ENCODE results near the gene OLFML3.

Gene OLFML3

DNA sequence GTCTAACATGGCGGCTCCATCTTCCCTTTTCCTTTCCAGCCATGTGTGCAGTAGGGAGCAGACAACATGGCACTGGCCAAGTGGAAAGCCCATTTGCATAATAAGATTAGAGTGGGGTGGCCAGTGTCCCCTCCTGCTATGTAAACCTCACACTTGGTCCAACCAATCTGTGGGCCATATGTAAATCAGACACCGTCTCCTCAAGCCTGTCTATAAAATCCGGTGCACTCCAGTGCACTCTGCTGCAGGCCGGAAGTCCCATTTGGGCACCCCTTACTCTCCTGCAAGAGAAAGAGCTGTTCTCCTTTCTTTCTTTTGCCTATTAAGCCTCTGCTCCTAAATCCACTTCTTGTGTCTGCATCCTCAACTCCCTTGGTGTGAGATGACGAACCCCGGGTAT is 44.1 kb downstream of the OLFML3 start:
- TF ChIP-seq ZNF677 (tag by site-specific recombination; IDR thresholded peaks at IDR 0.05): no peak
- TF ChIP-seq, protein P1, sequence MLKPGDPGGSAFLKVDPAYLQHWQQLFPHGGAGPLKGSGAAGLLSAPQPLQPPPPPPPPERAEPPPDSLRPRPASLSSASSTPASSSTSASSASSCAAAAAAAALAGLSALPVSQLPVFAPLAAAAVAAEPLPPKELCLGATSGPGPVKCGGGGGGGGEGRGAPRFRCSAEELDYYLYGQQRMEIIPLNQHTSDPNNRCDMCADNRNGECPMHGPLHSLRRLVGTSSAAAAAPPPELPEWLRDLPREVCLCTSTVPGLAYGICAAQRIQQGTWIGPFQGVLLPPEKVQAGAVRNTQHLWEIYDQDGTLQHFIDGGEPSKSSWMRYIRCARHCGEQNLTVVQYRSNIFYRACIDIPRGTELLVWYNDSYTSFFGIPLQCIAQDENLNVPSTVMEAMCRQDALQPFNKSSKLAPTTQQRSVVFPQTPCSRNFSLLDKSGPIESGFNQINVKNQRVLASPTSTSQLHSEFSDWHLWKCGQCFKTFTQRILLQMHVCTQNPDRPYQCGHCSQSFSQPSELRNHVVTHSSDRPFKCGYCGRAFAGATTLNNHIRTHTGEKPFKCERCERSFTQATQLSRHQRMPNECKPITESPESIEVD (tag by site-specific recombination; IDR thresholded peaks at IDR 0.05): no peak
- no peak for TF ChIP-seq HOXD13 (CRISPR knock-in tag; IDR thresholded peaks at IDR 0.05; ENCODE audit: borderline replicate concordance)
- TF ChIP-seq ZNF544 (tag by site-specific recombination; IDR thresholded peaks at IDR 0.05): no peak
- TF ChIP-seq ZNF423 (tag by site-specific recombination; IDR thresholded peaks at IDR 0.05): no peak
- no peak for TF ChIP-seq ZNF621 (tag by site-specific recombination; IDR thresholded peaks at IDR 0.05)
- TF ChIP-seq ZNF175 (tag by site-specific recombination; IDR thresholded peaks at IDR 0.05): no peak
- TF ChIP-seq, protein P2, sequence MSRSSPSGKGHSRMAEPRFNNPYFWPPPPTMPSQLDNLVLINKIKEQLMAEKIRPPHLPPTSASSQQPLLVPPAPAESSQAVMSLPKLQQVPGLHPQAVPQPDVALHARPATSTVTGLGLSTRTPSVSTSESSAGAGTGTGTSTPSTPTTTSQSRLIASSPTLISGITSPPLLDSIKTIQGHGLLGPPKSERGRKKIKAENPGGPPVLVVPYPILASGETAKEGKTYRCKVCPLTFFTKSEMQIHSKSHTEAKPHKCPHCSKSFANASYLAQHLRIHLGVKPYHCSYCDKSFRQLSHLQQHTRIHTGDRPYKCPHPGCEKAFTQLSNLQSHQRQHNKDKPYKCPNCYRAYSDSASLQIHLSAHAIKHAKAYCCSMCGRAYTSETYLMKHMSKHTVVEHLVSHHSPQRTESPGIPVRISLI (tag by site-specific recombination; IDR thresholded peaks at IDR 0.05): no peak
- TF ChIP-seq, protein P3, sequence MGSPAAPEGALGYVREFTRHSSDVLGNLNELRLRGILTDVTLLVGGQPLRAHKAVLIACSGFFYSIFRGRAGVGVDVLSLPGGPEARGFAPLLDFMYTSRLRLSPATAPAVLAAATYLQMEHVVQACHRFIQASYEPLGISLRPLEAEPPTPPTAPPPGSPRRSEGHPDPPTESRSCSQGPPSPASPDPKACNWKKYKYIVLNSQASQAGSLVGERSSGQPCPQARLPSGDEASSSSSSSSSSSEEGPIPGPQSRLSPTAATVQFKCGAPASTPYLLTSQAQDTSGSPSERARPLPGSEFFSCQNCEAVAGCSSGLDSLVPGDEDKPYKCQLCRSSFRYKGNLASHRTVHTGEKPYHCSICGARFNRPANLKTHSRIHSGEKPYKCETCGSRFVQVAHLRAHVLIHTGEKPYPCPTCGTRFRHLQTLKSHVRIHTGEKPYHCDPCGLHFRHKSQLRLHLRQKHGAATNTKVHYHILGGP (tag by site-specific recombination; IDR thresholded peaks at IDR 0.05): no peak
- no peak for TF ChIP-seq ZBTB44 (tag by site-specific recombination; IDR thresholded peaks at IDR 0.05)
- no peak for TF ChIP-seq ZIC2 (tag by site-specific recombination; IDR thresholded peaks at IDR 0.05)
- CTCF ChIA-PET: interaction anchor here (0.6 to 1.2 kb wide), 3 partner anchors 10 to 491 kb away, joined by 3 to 4 read pairs (median 3); no protein-coding TSS in a partner anchor
- Histone ChIP-seq H3K4me3 (ENCODE audit: low read depth, low read length) (no peak overlapping the region), H3K36me3 (ENCODE audit: control insufficient read depth in 2 of 2, insufficient read depth in 1 of 2, low read length in 2 of 2) (no peaks in the 10 kb centered on the region), H3K27ac (ENCODE audit: extremely low read depth, low read depth, low read length) (no peak overlapping the region), H3K9me3 (ENCODE audit: control insufficient read depth, insufficient read depth, low read depth, low read length) (no peaks in the 10 kb centered on the region), H3K4me1 (ENCODE audit: control insufficient read depth, insufficient read depth, low read length) (no peaks in the 10 kb centered on the region; the same call in 1 of the 2 replicates)
- POLR2A ChIA-PET: no interaction called here

DNA sequence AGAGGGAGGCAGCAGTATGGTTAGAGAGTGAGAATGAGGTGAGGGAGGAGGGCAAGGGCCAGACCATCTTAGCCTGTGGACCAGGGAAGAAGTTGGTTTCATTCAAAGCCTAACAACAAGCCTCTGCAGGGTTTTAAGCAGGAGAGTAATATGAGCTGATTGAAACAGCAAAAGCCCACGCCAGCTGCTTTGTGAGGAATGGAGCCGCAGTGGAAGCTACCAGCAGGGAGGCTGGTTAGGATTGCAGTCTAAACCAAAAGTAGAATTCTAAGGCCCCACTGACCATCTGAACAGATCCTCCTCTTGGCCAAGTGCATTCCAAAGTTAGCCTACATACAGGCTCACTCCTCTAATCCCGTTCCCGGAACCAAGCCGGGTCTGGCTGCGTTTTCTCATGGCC is 44.8 kb downstream of the OLFML3 start:
- ChIA-PET CTCF (interaction anchor here (0.7 to 1.2 kb wide), 2 partner anchors 9 to 12 kb away, joined by 3 to 4 read pairs; no protein-coding TSS in a partner anchor), POLR2A (no interaction called here)
- TF ChIP-seq ZIC2 (tag by site-specific recombination; IDR thresholded peaks at IDR 0.05) (peak; percentile 18; the same call in 1 of the 2 replicates), ZNF449 (tag by site-specific recombination; IDR thresholded peaks at IDR 0.05) (peak; percentile 69), ZNF677 (tag by site-specific recombination; IDR thresholded peaks at IDR 0.05) (no peak), ZNF548 (tag by site-specific recombination; IDR thresholded peaks at IDR 0.05) (no peak), TRIM28 (IDR thresholded peaks at IDR 0.05; ENCODE audit: borderline replicate concordance, low read length) (peak; percentile 57; the same call in 1 of the 2 replicates)
- TF ChIP-seq, protein P4, sequence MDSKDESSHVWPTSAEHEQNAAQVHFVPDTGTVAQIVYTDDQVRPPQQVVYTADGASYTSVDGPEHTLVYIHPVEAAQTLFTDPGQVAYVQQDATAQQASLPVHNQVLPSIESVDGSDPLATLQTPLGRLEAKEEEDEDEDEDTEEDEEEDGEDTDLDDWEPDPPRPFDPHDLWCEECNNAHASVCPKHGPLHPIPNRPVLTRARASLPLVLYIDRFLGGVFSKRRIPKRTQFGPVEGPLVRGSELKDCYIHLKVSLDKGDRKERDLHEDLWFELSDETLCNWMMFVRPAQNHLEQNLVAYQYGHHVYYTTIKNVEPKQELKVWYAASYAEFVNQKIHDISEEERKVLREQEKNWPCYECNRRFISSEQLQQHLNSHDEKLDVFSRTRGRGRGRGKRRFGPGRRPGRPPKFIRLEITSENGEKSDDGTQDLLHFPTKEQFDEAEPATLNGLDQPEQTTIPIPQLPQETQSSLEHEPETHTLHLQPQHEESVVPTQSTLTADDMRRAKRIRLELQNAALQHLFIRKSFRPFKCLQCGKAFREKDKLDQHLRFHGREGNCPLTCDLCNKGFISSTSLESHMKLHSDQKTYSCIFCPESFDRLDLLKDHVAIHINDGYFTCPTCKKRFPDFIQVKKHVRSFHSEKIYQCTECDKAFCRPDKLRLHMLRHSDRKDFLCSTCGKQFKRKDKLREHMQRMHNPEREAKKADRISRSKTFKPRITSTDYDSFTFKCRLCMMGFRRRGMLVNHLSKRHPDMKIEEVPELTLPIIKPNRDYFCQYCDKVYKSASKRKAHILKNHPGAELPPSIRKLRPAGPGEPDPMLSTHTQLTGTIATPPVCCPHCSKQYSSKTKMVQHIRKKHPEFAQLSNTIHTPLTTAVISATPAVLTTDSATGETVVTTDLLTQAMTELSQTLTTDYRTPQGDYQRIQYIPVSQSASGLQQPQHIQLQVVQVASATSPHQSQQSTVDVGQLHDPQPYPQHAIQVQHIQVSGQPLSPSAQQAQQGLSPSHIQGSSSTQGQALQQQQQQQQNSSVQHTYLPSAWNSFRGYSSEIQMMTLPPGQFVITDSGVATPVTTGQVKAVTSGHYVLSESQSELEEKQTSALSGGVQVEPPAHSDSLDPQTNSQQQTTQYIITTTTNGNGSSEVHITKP (tag by site-specific recombination; IDR thresholded peaks at IDR 0.05): peak; percentile 60; the same call in 1 of the 2 replicates
- Histone ChIP-seq H3K27ac (ENCODE audit: extremely low read depth, low read depth, low read length) (no peak overlapping the region), H3K4me1 (ENCODE audit: control insufficient read depth, insufficient read depth, low read length) (no peaks in the 10 kb centered on the region; the same call in 1 of the 2 replicates), H3K36me3 (ENCODE audit: control insufficient read depth in 2 of 2, insufficient read depth in 1 of 2, low read length in 2 of 2) (no peaks in the 10 kb centered on the region), H3K9me3 (ENCODE audit: control insufficient read depth, insufficient read depth, low read depth, low read length) (no peaks in the 10 kb centered on the region), H3K4me3 (ENCODE audit: low read depth, low read length) (no peak overlapping the region)

Measured in HEK293 (cell line).